Natural killer cell (primary cell): ENCODE measurements around the gene RYR2. TPM values are rescaled to one million over a fixed set of nuclear protein-coding genes. Genes with fewer than 3 reads are reported as not detected.

Experiments used
- ATAC-seq, 3 donors: fragments of 150-1000 bp in 2 of 3; fragments of 200-7000 bp in 1 of 3; cut with Tn5 transposase; 1 replicate in 1 of 3; 2 replicates in 2 of 3; pipeline ENCODE4 v1.10.0; 2021; ENCODE audit warnings: mild to moderate bottlenecking in 2 of 3, moderate library complexity in 2 of 3
- DNase-seq, 2 donors: peaks; one replicate each; pipeline versions ENCODE4 v3.0.0 to v3.0.0-alpha.2; 2013 to 2021; ENCODE audit warnings: mixed read lengths in 1 of 2
- H3K27ac ChIP-seq: one replicate; pipeline ENCODE4 v1.5.1; 2013; ENCODE audit warnings: mild to moderate bottlenecking, low read length
- H3K27me3 ChIP-seq: one replicate; pipeline ENCODE4 v1.6.1; 2013; ENCODE audit warnings: low read length; ENCODE audit not compliant: control insufficient read depth, insufficient read depth
- H3K36me3 ChIP-seq: one replicate; pipeline ENCODE4 v1.6.1; 2013; ENCODE audit warnings: low read length; ENCODE audit not compliant: control insufficient read depth, insufficient read depth
- H3K4me1 ChIP-seq: one replicate; pipeline ENCODE4 v1.6.1; 2013; ENCODE audit warnings: low read length; ENCODE audit not compliant: control insufficient read depth, insufficient read depth
- H3K4me3 ChIP-seq: one replicate; pipeline ENCODE4 v1.5.1; 2013; ENCODE audit warnings: low read length
- H3K9me3 ChIP-seq: one replicate; pipeline ENCODE4 v1.6.1; 2013; ENCODE audit warnings: low read length; ENCODE audit not compliant: control insufficient read depth, insufficient read depth
- H3K27ac Mint-ChIP-seq, 2 donors: one replicate each; pipeline ENCODE4 v1.8.0; 2022; ENCODE audit warnings: mild to moderate bottlenecking in 2 of 2, mixed read lengths in 2 of 2, moderate library complexity in 1 of 2
- H3K27me3 Mint-ChIP-seq, 2 donors: one replicate each; pipeline ENCODE4 v1.8.0; 2022; ENCODE audit warnings: low read depth in 2 of 2, mixed read lengths in 2 of 2
- H3K36me3 Mint-ChIP-seq: one replicate; pipeline ENCODE4 v1.8.0; 2022; ENCODE audit warnings: mixed read lengths
- H3K4me1 Mint-ChIP-seq, 2 donors: one replicate each; pipeline ENCODE4 v1.8.0; 2022; ENCODE audit warnings: mixed read lengths in 2 of 2
- H3K4me3 Mint-ChIP-seq: one replicate; pipeline ENCODE4 v1.8.0; 2022; ENCODE audit warnings: mild to moderate bottlenecking, moderate library complexity, mixed read lengths
- H3K9me3 Mint-ChIP-seq, 2 donors: one replicate each; pipeline ENCODE4 v1.8.0; 2022; ENCODE audit warnings: mixed read lengths in 2 of 2
- WGBS: methylation state at CpG from one replicate; pipeline ENCODE4 v1.1.7; 2013; ENCODE audit warnings: missing lambda C conversion rate; ENCODE audit not compliant: insufficient coverage; 5-methylcytosine and 5-hydroxymethylcytosine counted together
- intact Hi-C: fragments of 100-400 bp; cut with micrococcal nuclease; formaldehyde crosslinking; loops from one replicate; pipeline ENCODE4 v1.14.2; 2022
- total RNA-seq, 4 donors: library from RNA; stranded (reverse); fragments of 120-200 nt in 1 of 4; gene quantifications; one replicate each; pipeline versions ENCODE4 v1.2.3 to v1.2.4, GENCODE V29; 2013 to 2022
- TF ChIP-seq, protein P1 (sequence below): fragments of 200-600 bp; IDR thresholded peaks from one replicate; pipeline ENCODE4 v1.8.0; 2022; ENCODE audit warnings: antibody characterized with exemption

RYR2 gene
- total RNA-seq, 3 donors from 2014 or later (not counting 1 experiment from before 2014, with no cell fraction given) = 0.13 to 1.2 (median 0.38) TPM

- intact Hi-C loops = no loop called here
- Mint-ChIP-seq H3K9me3 (no peaks in the 10 kb centered on the region), H3K27ac (no peak overlapping the region), H3K4me1 (no peaks in the 10 kb centered on the region), H3K4me3 (no peak overlapping the region), H3K27me3 (peaks cover 0 to 2% of the 10 kb centered on the region in 2 donors), H3K36me3 (no peaks in the 10 kb centered on the region)
- H3K9me3 ChIP-seq = no peaks in the 10 kb centered on the region
- H3K4me3 ChIP-seq = no peak overlapping the region
- WGBS = 80% methylated on average over 7 of the region's 7 CpGs
- H3K36me3 ChIP-seq = no peaks in the 10 kb centered on the region
- DNase-seq (no peak), ATAC-seq (no peak)
- H3K4me1 ChIP-seq = no peaks in the 10 kb centered on the region
- no peak overlapping the region for H3K27ac ChIP-seq
- TF ChIP-seq, protein P1, sequence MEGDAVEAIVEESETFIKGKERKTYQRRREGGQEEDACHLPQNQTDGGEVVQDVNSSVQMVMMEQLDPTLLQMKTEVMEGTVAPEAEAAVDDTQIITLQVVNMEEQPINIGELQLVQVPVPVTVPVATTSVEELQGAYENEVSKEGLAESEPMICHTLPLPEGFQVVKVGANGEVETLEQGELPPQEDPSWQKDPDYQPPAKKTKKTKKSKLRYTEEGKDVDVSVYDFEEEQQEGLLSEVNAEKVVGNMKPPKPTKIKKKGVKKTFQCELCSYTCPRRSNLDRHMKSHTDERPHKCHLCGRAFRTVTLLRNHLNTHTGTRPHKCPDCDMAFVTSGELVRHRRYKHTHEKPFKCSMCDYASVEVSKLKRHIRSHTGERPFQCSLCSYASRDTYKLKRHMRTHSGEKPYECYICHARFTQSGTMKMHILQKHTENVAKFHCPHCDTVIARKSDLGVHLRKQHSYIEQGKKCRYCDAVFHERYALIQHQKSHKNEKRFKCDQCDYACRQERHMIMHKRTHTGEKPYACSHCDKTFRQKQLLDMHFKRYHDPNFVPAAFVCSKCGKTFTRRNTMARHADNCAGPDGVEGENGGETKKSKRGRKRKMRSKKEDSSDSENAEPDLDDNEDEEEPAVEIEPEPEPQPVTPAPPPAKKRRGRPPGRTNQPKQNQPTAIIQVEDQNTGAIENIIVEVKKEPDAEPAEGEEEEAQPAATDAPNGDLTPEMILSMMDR = no peak
- no peaks in the 10 kb centered on the region for H3K27me3 ChIP-seq
These were observed 650.3 kb downstream of the RYR2 start for GRCh38 chr1:237692255-237692654.

- Mint-ChIP-seq H3K9me3 (no peaks in the 10 kb centered on the region), H3K4me1 (no peaks in the 10 kb centered on the region)
These were observed 653.9 kb downstream of the RYR2 start for GRCh38 chr1:237695878-237696277.

GRCh38 chr1:237700181-237700580 is 658.2 kb downstream of the RYR2 start:
- no peaks in the 10 kb centered on the region for H3K36me3 Mint-ChIP-seq
- Histone ChIP-seq H3K4me1 (no peaks in the 10 kb centered on the region), H3K36me3 (no peaks in the 10 kb centered on the region), H3K27ac (no peak overlapping the region), H3K9me3 (no peaks in the 10 kb centered on the region), H3K4me3 (no peak overlapping the region), H3K27me3 (no peaks in the 10 kb centered on the region)
- no peak for ATAC-seq
- TF ChIP-seq, protein P1 = no peak
- 89% methylated on average over 2 of the region's 5 CpGs for WGBS
- H3K27me3 Mint-ChIP-seq = no peaks in the 10 kb centered on the region
- no peaks in the 10 kb centered on the region for H3K4me1 Mint-ChIP-seq
- no peak overlapping the region for H3K4me3 Mint-ChIP-seq
- intact Hi-C loops = no loop called here
- no peaks in the 10 kb centered on the region for H3K9me3 Mint-ChIP-seq
- no peak overlapping the region for H3K27ac Mint-ChIP-seq
- DNase-seq = no peak

More at GRCh38 chr1:237695878-237696277, 653.9 kb downstream of the RYR2 start:
- Mint-ChIP-seq H3K4me3 (no peak overlapping the region), H3K27ac (no peak overlapping the region), H3K27me3 (no peaks in the 10 kb centered on the region), H3K36me3 (no peaks in the 10 kb centered on the region)
- H3K4me1 ChIP-seq = no peaks in the 10 kb centered on the region
- H3K27ac ChIP-seq = no peak overlapping the region
- ATAC-seq (no peak), DNase-seq (no peak)
- intact Hi-C loops = no loop called here
- no peaks in the 10 kb centered on the region for H3K9me3 ChIP-seq
- H3K36me3 ChIP-seq = no peaks in the 10 kb centered on the region
- no peak overlapping the region for H3K4me3 ChIP-seq
- no peaks in the 10 kb centered on the region for H3K27me3 ChIP-seq
- TF ChIP-seq, protein P1 = no peak

DNA sequence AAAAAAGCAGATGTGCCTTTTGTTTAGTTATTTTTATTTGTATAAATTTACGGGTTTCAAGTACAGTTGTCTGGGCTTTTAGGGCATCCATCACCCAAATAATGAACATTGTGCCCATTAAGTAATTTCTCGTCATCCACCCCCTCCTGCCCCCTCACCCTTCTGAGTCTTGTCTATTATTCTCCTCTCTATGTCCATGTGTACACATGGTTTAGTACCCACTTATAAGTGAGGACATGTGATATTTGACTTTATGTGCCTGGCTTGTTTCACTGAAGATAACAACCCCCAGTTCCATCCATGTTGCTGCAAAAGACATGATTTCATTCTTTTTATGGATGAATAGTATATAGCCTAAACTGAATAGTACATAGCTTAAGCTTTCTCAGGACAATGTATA is 659.5 kb downstream of the RYR2 start:
- Mint-ChIP-seq H3K27me3 (peaks cover 6% of the 10 kb centered on the region in 2 donors), H3K4me3 (no peak overlapping the region), H3K36me3 (no peaks in the 10 kb centered on the region), H3K4me1 (no peaks in the 10 kb centered on the region), H3K27ac (no peak overlapping the region), H3K9me3 (peaks cover 0 to 4% of the 10 kb centered on the region in 2 donors)
- ATAC-seq = no peak
- TF ChIP-seq, protein P1 = no peak
- DNase-seq = no peak
- H3K27me3 ChIP-seq = no peaks in the 10 kb centered on the region
- H3K36me3 ChIP-seq = no peaks in the 10 kb centered on the region
- intact Hi-C loops = no loop called here
- H3K27ac ChIP-seq = no peak overlapping the region
- WGBS = 88% methylated on average over 2 of the region's 2 CpGs
- H3K4me3 ChIP-seq = no peak overlapping the region
- no peaks in the 10 kb centered on the region for H3K9me3 ChIP-seq
- H3K4me1 ChIP-seq = no peaks in the 10 kb centered on the region
